Measurements from ENCODE around the gene TBC1D4.

GRCh38 chr13:75399168-75399878 is 82.6 kb downstream of the TBC1D4 start:
- TF ChIP-seq, protein P1, sequence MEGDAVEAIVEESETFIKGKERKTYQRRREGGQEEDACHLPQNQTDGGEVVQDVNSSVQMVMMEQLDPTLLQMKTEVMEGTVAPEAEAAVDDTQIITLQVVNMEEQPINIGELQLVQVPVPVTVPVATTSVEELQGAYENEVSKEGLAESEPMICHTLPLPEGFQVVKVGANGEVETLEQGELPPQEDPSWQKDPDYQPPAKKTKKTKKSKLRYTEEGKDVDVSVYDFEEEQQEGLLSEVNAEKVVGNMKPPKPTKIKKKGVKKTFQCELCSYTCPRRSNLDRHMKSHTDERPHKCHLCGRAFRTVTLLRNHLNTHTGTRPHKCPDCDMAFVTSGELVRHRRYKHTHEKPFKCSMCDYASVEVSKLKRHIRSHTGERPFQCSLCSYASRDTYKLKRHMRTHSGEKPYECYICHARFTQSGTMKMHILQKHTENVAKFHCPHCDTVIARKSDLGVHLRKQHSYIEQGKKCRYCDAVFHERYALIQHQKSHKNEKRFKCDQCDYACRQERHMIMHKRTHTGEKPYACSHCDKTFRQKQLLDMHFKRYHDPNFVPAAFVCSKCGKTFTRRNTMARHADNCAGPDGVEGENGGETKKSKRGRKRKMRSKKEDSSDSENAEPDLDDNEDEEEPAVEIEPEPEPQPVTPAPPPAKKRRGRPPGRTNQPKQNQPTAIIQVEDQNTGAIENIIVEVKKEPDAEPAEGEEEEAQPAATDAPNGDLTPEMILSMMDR (IDR thresholded peaks at IDR 0.05) = no peak
- no peak for TF ChIP-seq POLR2A (IDR thresholded peaks at IDR 0.05)
